Activated CD8-positive, alpha-beta memory T cell treated with anti-CD3 and anti-CD28 coated beads for 48 hours (primary cell): ENCODE results near the gene CDCA4.

ENCODE experiments used
- DNase-seq, 3 experiments: peaks; one replicate each; pipeline ENCODE4 v3.0.0-alpha.2; 2020; ENCODE audit warnings: low read depth in 2 of 3, low spot score in 2 of 3

The CDCA4 gene

GRCh38 chr14:104964546-104964945 lies 56.3 kb downstream of the CDCA4 start:
- DNase-seq, result no peak
